Stomach (tissue), 9 donors: ENCODE measurements around the gene RECQL5. TPM values are rescaled to one million over a fixed set of nuclear protein-coding genes. Genes with fewer than 3 reads are reported as not detected.
A peak's percentile ranks its signal among the peaks of the same experiment; 100 is the strongest.

Experiments
- DNase-seq, 2 donors: peaks; one replicate each; pipeline versions ENCODE4 v3.0.0 to v3.0.0-alpha.2; 2013 to 2019
- H3K27ac ChIP-seq, 5 donors: fragments of 200-600 bp in 4 of 5; sonication (generic) in 4 of 5; one replicate each; pipeline ENCODE4 v1.5.1; 2013 to 2019; ENCODE audit warnings: mild to moderate bottlenecking in 1 of 5, moderate library complexity in 1 of 5
- H3K27me3 ChIP-seq, 3 donors: fragments of 200-600 bp; sonication (generic); one replicate each; pipeline ENCODE4 v1.5.1; 2017 to 2019; ENCODE audit warnings: mixed run types in 1 of 3
- H3K36me3 ChIP-seq, 4 donors: fragments of 200-600 bp; sonication (generic); 1 replicate in 3 of 4; 2 replicates in 1 of 4; pipeline ENCODE4 v1.5.1; 2016 to 2019
- H3K4me1 ChIP-seq, 4 donors: fragments of 200-600 bp; sonication (generic); one replicate each; pipeline ENCODE4 v1.5.1; 2016 to 2019
- H3K4me3 ChIP-seq, 4 donors: fragments of 200-600 bp; sonication (generic) in 3 of 4; one replicate each; pipeline ENCODE4 v1.5.1; 2016 to 2019; ENCODE audit warnings: mild to moderate bottlenecking in 1 of 4
- H3K9me3 ChIP-seq, 4 donors: fragments of 200-600 bp; sonication (generic); one replicate each; pipeline ENCODE4 v1.5.1; 2016 to 2019
- EP300 ChIP-seq: sonication (generic); formaldehyde crosslinking; IDR thresholded peaks from one replicate; pipeline ENCODE4 v1.6.1; 2017; ENCODE audit warnings: antibody characterized with exemption
- POLR2A ChIP-seq, 4 donors: fragments of 450-650 bp; IDR thresholded peaks; one replicate each; pipeline ENCODE4 v1.6.1; 2016; ENCODE audit warnings: antibody characterized with exemption in 4 of 4, control low read depth in 2 of 4, mild to moderate bottlenecking in 1 of 4, moderate library complexity in 1 of 4
- POLR2AphosphoS5 ChIP-seq, 3 donors: sonication (generic); formaldehyde crosslinking; IDR thresholded peaks; one replicate each; pipeline ENCODE4 v1.6.1; 2016; ENCODE audit warnings: antibody characterized with exemption in 3 of 3
- WGBS, 5 donors: extraction: QIAGEN DNeasy Blood & Tissue Kit in 3 of 5; methylation state at CpG; one replicate each; pipeline versions ENCODE4 v1.1.5 to v1.1.7; 2013 to 2018; 5-methylcytosine and 5-hydroxymethylcytosine counted together
- intact Hi-C: fragments of 100-400 bp; cut with DNase I; formaldehyde crosslinking; loops from one replicate; pipeline ENCODE4 v1.15.1; 2023; ENCODE audit warnings: low total_unique reads
- polyA plus RNA-seq, 3 donors: library from polyadenylated mRNA; stranded (reverse); fragments of 200-250 nt; gene quantifications; one replicate each; pipeline ENCODE4 v1.2.3, GENCODE V29; 2013
- total RNA-seq, 5 donors: library from RNA; depleted of rRNA; stranded (reverse); fragments of >200 nt; gene quantifications; one replicate each; pipeline versions ENCODE4 v1.1.0 to v1.2.3, GENCODE V29; 2014 to 2016
- TF ChIP-seq, protein P1 (sequence below), 7 experiments: fragments of 450-650 bp in 4 of 7; fragments of 200-600 bp in 3 of 7; sonication (generic) in 3 of 7; IDR thresholded peaks; one replicate each; pipeline ENCODE4 v1.5.1; 2016 to 2019; ENCODE audit warnings: antibody characterized with exemption in 7 of 7, control low read depth in 2 of 7, mild to moderate bottlenecking in 1 of 7
- donor health status: healthy with polysubstance abuse.
- donor health status: Bipolar disorder and iron deficiency.
- donor health status: healthy.

Gene RECQL5
- total and polyA plus RNA-seq, 8 donors: 21.4 to 229 (median 48.7) TPM

- no peaks in the 10 kb centered on the region for H3K27me3 ChIP-seq
- no peak for TF ChIP-seq EP300
- no peak for TF ChIP-seq POLR2A (IDR thresholded peaks at IDR 0.05)
- TF ChIP-seq, protein P1, sequence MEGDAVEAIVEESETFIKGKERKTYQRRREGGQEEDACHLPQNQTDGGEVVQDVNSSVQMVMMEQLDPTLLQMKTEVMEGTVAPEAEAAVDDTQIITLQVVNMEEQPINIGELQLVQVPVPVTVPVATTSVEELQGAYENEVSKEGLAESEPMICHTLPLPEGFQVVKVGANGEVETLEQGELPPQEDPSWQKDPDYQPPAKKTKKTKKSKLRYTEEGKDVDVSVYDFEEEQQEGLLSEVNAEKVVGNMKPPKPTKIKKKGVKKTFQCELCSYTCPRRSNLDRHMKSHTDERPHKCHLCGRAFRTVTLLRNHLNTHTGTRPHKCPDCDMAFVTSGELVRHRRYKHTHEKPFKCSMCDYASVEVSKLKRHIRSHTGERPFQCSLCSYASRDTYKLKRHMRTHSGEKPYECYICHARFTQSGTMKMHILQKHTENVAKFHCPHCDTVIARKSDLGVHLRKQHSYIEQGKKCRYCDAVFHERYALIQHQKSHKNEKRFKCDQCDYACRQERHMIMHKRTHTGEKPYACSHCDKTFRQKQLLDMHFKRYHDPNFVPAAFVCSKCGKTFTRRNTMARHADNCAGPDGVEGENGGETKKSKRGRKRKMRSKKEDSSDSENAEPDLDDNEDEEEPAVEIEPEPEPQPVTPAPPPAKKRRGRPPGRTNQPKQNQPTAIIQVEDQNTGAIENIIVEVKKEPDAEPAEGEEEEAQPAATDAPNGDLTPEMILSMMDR (IDR thresholded peaks at IDR 0.05): no peak
- no peak for TF ChIP-seq POLR2AphosphoS5 (IDR thresholded peaks at IDR 0.05)
- no peak overlapping the region for H3K4me3 ChIP-seq
- intact Hi-C loops: no loop called here
- H3K36me3 ChIP-seq: peaks cover 24 to 57% (median 53%) of the 10 kb centered on the region in 4 donors
- no peaks in the 10 kb centered on the region for H3K9me3 ChIP-seq
- no peak for DNase-seq
- H3K4me1 ChIP-seq: peaks cover 27 to 45% (median 43%) of the 10 kb centered on the region in 4 donors
- H3K27ac ChIP-seq: peak overlapping the region; percentile 41 to 96 (median 91)
- 95 to 97% (median 97%) methylated on average over 7 of the region's 7 CpGs for WGBS, 5 donors
Observed at GRCh38 chr17:75647921-75648320, 19.0 kb downstream of the RECQL5 start.

- 28 to 74% (median 67%) methylated on average over 7 of the region's 7 CpGs for WGBS, 5 donors
- peak overlapping the region; percentile 88 to 96 (median 92) for H3K27ac ChIP-seq
- peak in 1 of 2 donors; percentile 58 for DNase-seq
Observed at GRCh38 chr17:75647061-75647460, 19.9 kb downstream of the RECQL5 start.

DNA sequence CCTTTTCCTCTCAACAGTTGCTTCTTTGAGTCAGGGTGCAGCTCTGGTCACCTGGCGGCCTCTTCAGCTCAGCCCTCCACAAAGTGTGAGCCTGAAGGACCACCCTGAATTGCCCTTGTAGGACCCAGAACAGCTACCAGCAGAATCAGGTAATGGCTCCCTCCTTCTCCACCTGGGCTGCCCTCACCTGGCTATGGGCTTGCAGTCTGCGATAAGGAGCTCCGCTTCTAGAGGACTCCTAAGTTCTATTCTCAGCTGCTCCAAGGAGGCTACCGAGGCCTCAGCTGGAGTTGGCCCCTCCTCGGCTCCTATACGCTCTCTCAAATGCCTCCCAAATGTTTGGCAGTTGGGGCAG is 20.3 kb downstream of the RECQL5 start:
- intact Hi-C loops: no loop called here
- no peak for DNase-seq
- H3K9me3 ChIP-seq: no peaks in the 10 kb centered on the region
- H3K27ac ChIP-seq: peak overlapping the region; percentile 88 to 96 (median 92)
- peaks cover 24 to 46% (median 43%) of the 10 kb centered on the region in 4 donors for H3K36me3 ChIP-seq
- TF ChIP-seq, protein P1 (IDR thresholded peaks at IDR 0.05): no peak
- TF ChIP-seq POLR2AphosphoS5 (IDR thresholded peaks at IDR 0.05) (no peak), POLR2A (IDR thresholded peaks at IDR 0.05) (no peak), EP300 (no peak)
- H3K27me3 ChIP-seq: no peaks in the 10 kb centered on the region
- peak overlapping the region in 3 of 4 donors; percentile 1 to 33 (median 6) for H3K4me3 ChIP-seq
- WGBS, 5 donors: 38 to 71% (median 60%) methylated on average over 6 of the region's 6 CpGs
- H3K4me1 ChIP-seq: peaks cover 41 to 55% (median 53%) of the 10 kb centered on the region in 4 donors

More at GRCh38 chr17:75647061-75647460, 19.9 kb downstream of the RECQL5 start:
- no peaks in the 10 kb centered on the region for H3K27me3 ChIP-seq
- H3K4me3 ChIP-seq: peak overlapping the region in 2 of 4 donors; percentile 1 to 33
- TF ChIP-seq, protein P1 (IDR thresholded peaks at IDR 0.05): no peak
- no peak for TF ChIP-seq POLR2AphosphoS5 (IDR thresholded peaks at IDR 0.05)
- TF ChIP-seq EP300: no peak
- no peak for TF ChIP-seq POLR2A (IDR thresholded peaks at IDR 0.05)
- H3K4me1 ChIP-seq: peaks cover 36 to 51% (median 48%) of the 10 kb centered on the region in 4 donors
- no peaks in the 10 kb centered on the region for H3K9me3 ChIP-seq
- H3K36me3 ChIP-seq: peaks cover 24 to 50% (median 45%) of the 10 kb centered on the region in 4 donors
- intact Hi-C loops: no loop called here

DNA sequence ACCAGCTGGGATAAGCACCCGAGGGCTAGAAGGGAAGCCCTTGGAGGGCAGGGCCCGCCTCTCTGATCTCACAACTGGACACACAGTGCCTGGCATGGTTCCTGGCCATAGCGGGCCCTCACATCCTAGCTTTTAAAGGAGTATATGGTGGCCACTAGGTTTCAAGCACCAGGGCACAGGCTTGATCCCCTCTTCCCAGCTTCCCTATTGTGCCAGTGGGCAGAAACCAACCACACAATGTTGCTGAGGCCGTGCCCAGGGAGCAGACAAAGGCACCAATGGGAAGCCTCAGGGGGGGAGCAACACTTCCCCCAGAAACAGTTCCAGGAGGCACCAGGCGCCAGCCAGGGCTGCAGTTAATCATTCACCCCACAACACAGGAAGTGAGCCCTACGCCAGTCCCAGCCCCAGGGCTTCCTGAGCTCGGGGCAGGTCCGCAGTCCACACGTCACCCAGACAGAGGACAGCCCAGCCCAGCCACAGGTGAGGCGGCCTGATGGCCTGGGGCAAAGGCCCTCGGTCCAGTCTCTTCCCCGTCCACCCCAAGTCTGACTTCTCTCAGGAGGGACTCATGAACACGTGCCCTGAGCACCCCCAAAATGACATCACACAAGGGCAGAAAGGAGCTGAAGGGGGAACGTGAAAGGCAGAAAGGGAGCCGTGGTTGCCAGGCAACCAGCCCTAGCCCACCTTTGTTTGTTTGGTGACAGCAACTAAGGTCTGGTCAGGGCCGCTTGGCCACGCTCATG is 20.9 kb downstream of the RECQL5 start:
- peak overlapping the region in 3 of 4 donors; percentile 1 to 33 (median 6) for H3K4me3 ChIP-seq

More for the DNA sequence above, 20.9 kb downstream of the RECQL5 start:
- no peaks in the 10 kb centered on the region for H3K27me3 ChIP-seq
- peaks cover 18 to 43% (median 41%) of the 10 kb centered on the region in 4 donors for H3K36me3 ChIP-seq
- peak; percentile 94 to 96 for DNase-seq
- intact Hi-C loops: no loop called here
- no peaks in the 10 kb centered on the region for H3K9me3 ChIP-seq
- peak in 2 of 4 donors; percentile 46 to 68 for TF ChIP-seq POLR2A (IDR thresholded peaks at IDR 0.05)
- peak in 2 of 3 donors; percentile 95 to 97 for TF ChIP-seq POLR2AphosphoS5 (IDR thresholded peaks at IDR 0.05)
- TF ChIP-seq, protein P1 (IDR thresholded peaks at IDR 0.05): no peak
- TF ChIP-seq EP300: no peak
- peaks cover 45 to 61% (median 58%) of the 10 kb centered on the region in 4 donors for H3K4me1 ChIP-seq
- H3K27ac ChIP-seq: peak overlapping the region; percentile 88 to 96 (median 92)
- WGBS, 5 donors: 21 to 51% (median 26%) methylated on average over 11 to 17 of the region's 17 CpGs
